HG02981 (cell line): ENCODE results near the gene BRSK2.

ENCODE experiments used
- ATAC-seq: cut with Tn5 transposase; IDR thresholded peaks from one replicate; pipeline ENCODE4 v1.9.1; 2021; ENCODE audit warnings: mild to moderate bottlenecking, moderate library complexity; ENCODE audit not compliant: unreplicated experiment

The BRSK2 gene

GRCh38 chr11:1448882-1449281 lies 59.1 kb downstream of the BRSK2 start:
- ATAC-seq = no peak

GRCh38 chr11:1449490-1450243 lies 59.9 kb downstream of the BRSK2 start:
- ATAC-seq = no peak

- ATAC-seq = no peak
Measured at GRCh38 chr11:1450344-1450875, 60.7 kb downstream of the BRSK2 start.

- ATAC-seq = no peak
Measured at GRCh38 chr11:1450949-1451710, 61.4 kb downstream of the BRSK2 start.

- ATAC-seq = no peak
Measured at GRCh38 chr11:1451781-1452470, 62.2 kb downstream of the BRSK2 start.

GRCh38 chr11:1452744-1453143 lies 63.0 kb downstream of the BRSK2 start:
- no peak for ATAC-seq

GRCh38 chr11:1453611-1454034 lies 63.9 kb downstream of the BRSK2 start:
- no peak for ATAC-seq

- no peak for ATAC-seq
Measured at GRCh38 chr11:1454576-1454975, 64.8 kb downstream of the BRSK2 start.

GRCh38 chr11:1455032-1455762 lies 65.5 kb downstream of the BRSK2 start:
- ATAC-seq = no peak

GRCh38 chr11:1455763-1456060 lies 66.0 kb downstream of the BRSK2 start:
- ATAC-seq = no peak

- no peak for ATAC-seq
Measured at GRCh38 chr11:1456176-1456575, 66.4 kb downstream of the BRSK2 start.

GRCh38 chr11:1456596-1457325 lies 67.0 kb downstream of the BRSK2 start:
- no peak for ATAC-seq

- ATAC-seq = no peak
Measured at GRCh38 chr11:1457326-1457680, 67.6 kb downstream of the BRSK2 start.

- ATAC-seq = no peak
Measured at GRCh38 chr11:1457856-1458255, 68.1 kb downstream of the BRSK2 start.

GRCh38 chr11:1458340-1459218 lies 68.8 kb downstream of the BRSK2 start:
- no peak for ATAC-seq

- no peak for ATAC-seq
Measured at GRCh38 chr11:1459219-1459575, 69.5 kb downstream of the BRSK2 start.

- ATAC-seq = no peak
Measured at GRCh38 chr11:1459764-1460395, 70.1 kb downstream of the BRSK2 start.

GRCh38 chr11:1460396-1460985 lies 70.8 kb downstream of the BRSK2 start:
- ATAC-seq = no peak
